ENCODE measurements around the gene IGLL1. TPM values are rescaled to one million over a fixed set of nuclear protein-coding genes. Genes with fewer than 3 reads are reported as not detected.
"Not testable (repeated sequence)": the region's sequence is repeated elsewhere in the genome, so short reads cannot be mapped to it uniquely, and the experiment has no call there.

The IGLL1 gene
- total RNA-seq, 2 experiments from 2014 or later: not detected

DNA sequence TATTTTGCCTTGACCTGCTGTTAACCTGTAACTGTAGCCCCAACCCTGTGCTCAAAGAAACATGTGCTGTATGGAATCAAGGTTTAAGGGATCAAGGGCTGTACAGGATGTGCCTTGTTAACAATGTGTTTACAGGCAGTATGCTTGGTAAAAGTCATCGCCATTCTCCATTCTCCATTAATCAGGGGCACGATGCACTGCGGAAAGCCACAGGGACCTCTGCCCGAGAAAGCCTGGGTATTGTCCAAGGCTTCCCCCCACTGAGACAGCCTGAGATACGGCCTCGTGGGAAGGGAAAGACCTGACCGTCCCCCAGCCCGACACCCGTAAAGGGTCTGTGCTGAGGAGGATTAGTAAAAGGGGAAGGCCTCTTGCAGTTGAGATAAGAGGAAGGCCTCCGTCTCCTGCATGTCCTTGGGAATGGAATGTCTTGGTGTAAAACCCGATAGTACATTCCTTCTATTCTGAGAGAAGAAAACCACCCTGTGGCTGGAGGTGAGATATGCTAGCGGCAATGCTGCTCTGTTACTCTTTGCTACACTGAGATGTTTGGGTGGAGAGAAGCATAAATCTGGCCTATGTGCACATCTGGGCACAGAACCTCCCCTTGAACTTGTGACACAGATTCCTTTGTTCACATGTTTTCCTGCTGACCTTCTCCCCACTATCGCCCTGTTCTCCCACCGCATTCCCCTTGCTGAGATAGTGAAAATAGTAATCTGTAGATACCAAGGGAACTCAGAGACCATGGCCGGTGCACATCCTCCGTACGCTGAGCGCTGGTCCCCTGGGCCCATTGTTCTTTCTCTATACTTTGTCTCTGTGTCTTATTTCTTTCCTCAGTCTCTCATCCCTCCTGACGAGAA is 42.0 kb downstream of the IGLL1 start:
- H4K20me1 ChIP-seq (ENCODE audit: insufficient read depth, low read length); H3K4me2 ChIP-seq (ENCODE audit: low read length); H3K9me3 ChIP-seq (ENCODE audit: low read length); H3K9me2 ChIP-seq (ENCODE audit: insufficient read depth, low read length); DNase-seq (ENCODE audit: low spot score); H3K79me2 ChIP-seq (ENCODE audit: insufficient read depth, low read depth, low read length); BruUV-seq (replicated peaks); H3K36me3 ChIP-seq (ENCODE audit: insufficient read depth, low read length); H2AFZ ChIP-seq (ENCODE audit: low read length); H3K4me3 ChIP-seq (ENCODE audit: low read depth, low read length, poor library complexity, severe bottlenecking); CTCF ChIA-PET (ENCODE audit: unreplicated experiment); H3K27ac ChIP-seq (ENCODE audit: low read depth, low read length, poor library complexity, severe bottlenecking): not testable (repeated sequence)
- POLR2A ChIA-PET: interaction anchor here (0.6 kb wide), 1 partner anchor 161 kb away, joined by 3 read pairs; no protein-coding TSS in a partner anchor
- intact Hi-C loops (cut with micrococcal nuclease; ENCODE audit: unreplicated experiment): loop anchor here (5.0 kb wide), 1 partner anchor 216 kb away; no protein-coding TSS in a partner anchor
- peaks cover 37% of the 10 kb centered on the region for H3K4me1 ChIP-seq (ENCODE audit: insufficient read depth, low read length, poor library complexity, severe bottlenecking)

DNA sequence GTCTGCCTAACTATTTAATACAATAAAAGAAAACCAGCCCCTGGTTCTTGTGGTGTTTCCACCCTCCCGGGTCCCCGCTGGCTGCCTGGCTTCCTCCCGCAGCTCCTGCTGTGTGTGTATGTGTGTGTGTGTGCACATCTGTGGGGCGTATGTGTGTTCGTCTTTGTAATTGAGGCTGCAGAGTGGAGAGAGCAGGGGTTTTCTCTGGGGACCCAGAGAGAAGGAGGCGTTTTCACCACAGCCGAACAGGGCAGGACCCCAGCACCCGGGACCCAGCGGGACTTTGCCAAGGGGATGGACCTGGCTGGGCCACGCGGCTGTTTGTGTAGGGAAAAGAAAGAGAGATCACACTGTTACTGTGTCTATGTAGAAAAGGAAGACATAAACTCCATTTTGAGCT is 42.7 kb downstream of the IGLL1 start:
- POLR2A ChIA-PET: no interaction called here
- no peaks in the 10 kb centered on the region for H3K9me2 ChIP-seq (ENCODE audit: insufficient read depth, low read length)
- no peaks in the 10 kb centered on the region for H3K36me3 ChIP-seq (ENCODE audit: insufficient read depth, low read length)
- H3K27ac ChIP-seq (ENCODE audit: low read depth, low read length, poor library complexity, severe bottlenecking): no peak overlapping the region
- TF ChIP-seq, protein P1, sequence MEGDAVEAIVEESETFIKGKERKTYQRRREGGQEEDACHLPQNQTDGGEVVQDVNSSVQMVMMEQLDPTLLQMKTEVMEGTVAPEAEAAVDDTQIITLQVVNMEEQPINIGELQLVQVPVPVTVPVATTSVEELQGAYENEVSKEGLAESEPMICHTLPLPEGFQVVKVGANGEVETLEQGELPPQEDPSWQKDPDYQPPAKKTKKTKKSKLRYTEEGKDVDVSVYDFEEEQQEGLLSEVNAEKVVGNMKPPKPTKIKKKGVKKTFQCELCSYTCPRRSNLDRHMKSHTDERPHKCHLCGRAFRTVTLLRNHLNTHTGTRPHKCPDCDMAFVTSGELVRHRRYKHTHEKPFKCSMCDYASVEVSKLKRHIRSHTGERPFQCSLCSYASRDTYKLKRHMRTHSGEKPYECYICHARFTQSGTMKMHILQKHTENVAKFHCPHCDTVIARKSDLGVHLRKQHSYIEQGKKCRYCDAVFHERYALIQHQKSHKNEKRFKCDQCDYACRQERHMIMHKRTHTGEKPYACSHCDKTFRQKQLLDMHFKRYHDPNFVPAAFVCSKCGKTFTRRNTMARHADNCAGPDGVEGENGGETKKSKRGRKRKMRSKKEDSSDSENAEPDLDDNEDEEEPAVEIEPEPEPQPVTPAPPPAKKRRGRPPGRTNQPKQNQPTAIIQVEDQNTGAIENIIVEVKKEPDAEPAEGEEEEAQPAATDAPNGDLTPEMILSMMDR (conservative IDR thresholded peaks at IDR 0.05; ENCODE audit: low read length): no peak
- no peak for TF ChIP-seq EZH2phosphoT487 (IDR thresholded peaks at IDR 0.05; ENCODE audit: borderline replicate concordance, low read depth, low read length)
- H3K4me3 ChIP-seq (ENCODE audit: low read depth, low read length, poor library complexity, severe bottlenecking): no peak overlapping the region
- H3K79me2 ChIP-seq (ENCODE audit: insufficient read depth, low read depth, low read length): no peaks in the 10 kb centered on the region
- BruUV-seq (replicated peaks): no TSS peak
- no peaks in the 10 kb centered on the region for H3K9me3 ChIP-seq (ENCODE audit: low read length)
- H2AFZ ChIP-seq (ENCODE audit: low read length): no peak overlapping the region
- DNase-seq (ENCODE audit: low spot score): no peak
- no peaks in the 10 kb centered on the region for H4K20me1 ChIP-seq (ENCODE audit: insufficient read depth, low read length)
- peaks cover 41% of the 10 kb centered on the region for H3K4me1 ChIP-seq (ENCODE audit: insufficient read depth, low read length, poor library complexity, severe bottlenecking)
- intact Hi-C loops (cut with micrococcal nuclease; ENCODE audit: unreplicated experiment): loop anchor here (5.0 kb wide), 1 partner anchor 215 kb away; no protein-coding TSS in a partner anchor
- CTCF ChIA-PET (ENCODE audit: unreplicated experiment): no interaction called here
- H3K4me2 ChIP-seq (ENCODE audit: low read length): no peak overlapping the region

DNA sequence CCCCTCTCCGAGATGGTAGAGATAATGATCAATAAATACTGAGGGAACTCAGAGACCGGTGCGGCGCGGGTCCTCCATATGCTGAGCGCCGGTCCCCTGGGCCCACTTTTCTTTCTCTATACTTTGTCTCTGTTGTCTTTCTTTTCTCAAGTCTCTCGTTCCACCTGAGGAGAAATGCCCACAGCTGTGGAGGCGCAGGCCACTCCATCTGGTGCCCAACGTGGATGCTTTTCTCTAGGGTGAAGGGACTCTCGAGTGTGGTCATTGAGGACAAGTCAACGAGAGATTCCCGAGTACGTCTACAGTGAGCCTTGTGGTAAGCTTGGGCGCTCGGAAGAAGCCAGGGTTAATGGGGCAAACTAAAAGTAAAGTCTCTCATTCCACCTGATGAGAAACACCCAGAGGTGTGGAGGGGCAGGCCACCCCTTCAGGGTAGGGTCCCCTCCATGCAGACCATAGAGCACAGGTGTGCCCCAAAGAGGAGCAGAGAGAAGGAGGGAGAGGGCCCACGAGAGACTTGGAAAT is 43.2 kb downstream of the IGLL1 start:
- TF ChIP-seq, protein P1 (conservative IDR thresholded peaks at IDR 0.05; ENCODE audit: low read length): no peak
- no peak for TF ChIP-seq EZH2phosphoT487 (IDR thresholded peaks at IDR 0.05; ENCODE audit: borderline replicate concordance, low read depth, low read length)
- peak overlapping the region; percentile 80 for H3K27ac ChIP-seq (ENCODE audit: low read depth, low read length, poor library complexity, severe bottlenecking)
- no peaks in the 10 kb centered on the region for H3K9me2 ChIP-seq (ENCODE audit: insufficient read depth, low read length)
- no peaks in the 10 kb centered on the region for H3K36me3 ChIP-seq (ENCODE audit: insufficient read depth, low read length)
- H3K4me1 ChIP-seq (ENCODE audit: insufficient read depth, low read length, poor library complexity, severe bottlenecking): peaks cover 41% of the 10 kb centered on the region
- ChIA-PET POLR2A (no interaction called here), CTCF (ENCODE audit: unreplicated experiment) (no interaction called here)
- H4K20me1 ChIP-seq (ENCODE audit: insufficient read depth, low read length): no peaks in the 10 kb centered on the region
- no peaks in the 10 kb centered on the region for H3K9me3 ChIP-seq (ENCODE audit: low read length)
- no peak overlapping the region for H3K4me3 ChIP-seq (ENCODE audit: low read depth, low read length, poor library complexity, severe bottlenecking)
- intact Hi-C loops (cut with micrococcal nuclease; ENCODE audit: unreplicated experiment): loop anchor here (5.0 kb wide), 1 partner anchor 215 kb away; no protein-coding TSS in a partner anchor
- BruUV-seq (replicated peaks): no TSS peak
- 0 out of 2 replicates have a peak overlapping the region, but pooled peaks have one; percentile 77 for H2AFZ ChIP-seq (ENCODE audit: low read length)
- 0 out of 2 replicates have a peak overlapping the region, but pooled peaks have one; percentile 76 for H3K4me2 ChIP-seq (ENCODE audit: low read length)
- no peaks in the 10 kb centered on the region for H3K79me2 ChIP-seq (ENCODE audit: insufficient read depth, low read depth, low read length)
- no peak for DNase-seq (ENCODE audit: low spot score)

DNA sequence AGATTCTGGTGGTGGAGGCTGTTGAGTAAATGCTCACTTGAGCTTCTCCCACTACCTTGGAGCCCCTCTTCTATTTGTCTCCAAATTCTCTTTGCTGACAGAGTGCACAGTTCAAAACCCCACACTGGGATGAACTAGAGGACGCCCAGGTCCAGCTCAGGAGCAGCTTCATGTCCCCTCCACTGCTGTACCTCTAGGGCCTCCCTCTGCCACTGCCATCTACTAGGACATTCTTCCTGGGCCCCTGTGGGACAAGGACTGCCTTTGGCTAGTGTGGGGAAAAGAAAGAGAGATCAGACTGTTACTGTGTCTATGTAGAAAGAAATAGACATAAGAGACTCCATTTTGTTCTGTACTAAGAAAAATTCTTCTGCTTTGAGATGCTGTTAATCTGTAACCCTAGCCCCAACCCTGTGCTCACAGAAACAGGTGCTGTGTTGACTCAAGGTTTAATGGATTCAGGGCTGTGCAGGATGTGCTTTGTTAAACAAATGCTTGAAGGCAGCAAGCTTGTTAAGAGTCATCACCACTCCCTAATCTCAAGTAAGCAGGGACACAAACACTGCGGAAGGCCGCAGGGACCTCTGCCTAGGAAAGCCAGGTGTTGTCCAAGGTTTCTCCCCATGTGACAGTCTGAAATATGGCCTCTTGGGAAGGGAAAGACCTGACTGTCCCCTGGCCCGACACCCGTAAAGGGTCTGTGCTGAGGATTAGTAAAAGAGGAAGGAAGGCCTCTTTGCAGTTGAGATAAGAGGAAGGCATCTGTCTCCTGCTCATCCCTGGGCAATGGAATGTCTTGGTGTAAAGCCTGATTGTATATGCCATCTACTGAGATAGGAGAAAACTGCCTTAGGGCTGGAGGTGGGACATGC is 44.1 kb downstream of the IGLL1 start:
- H3K4me1 ChIP-seq (ENCODE audit: insufficient read depth, low read length, poor library complexity, severe bottlenecking): peaks cover 41% of the 10 kb centered on the region
- H3K4me3 ChIP-seq (ENCODE audit: low read depth, low read length, poor library complexity, severe bottlenecking): peak overlapping the region; percentile 41
- POLR2A ChIA-PET: interaction anchor here (0.6 kb wide), 1 partner anchor 52 kb away, joined by 3 read pairs; no protein-coding TSS in a partner anchor
- not testable (repeated sequence) for H4K20me1 ChIP-seq (ENCODE audit: insufficient read depth, low read length); H3K9me2 ChIP-seq (ENCODE audit: insufficient read depth, low read length); H3K79me2 ChIP-seq (ENCODE audit: insufficient read depth, low read depth, low read length); BruUV-seq (replicated peaks); H3K36me3 ChIP-seq (ENCODE audit: insufficient read depth, low read length); H3K9me3 ChIP-seq (ENCODE audit: low read length)
- H3K4me2 ChIP-seq (ENCODE audit: low read length): peak overlapping the region; percentile 76
- CTCF ChIA-PET (ENCODE audit: unreplicated experiment): interaction anchor here (0.6 kb wide), 1 partner anchor 31 kb away, joined by 3 read pairs; no protein-coding TSS in a partner anchor
- intact Hi-C loops (cut with micrococcal nuclease; ENCODE audit: unreplicated experiment): loop anchor here (5.0 kb wide), 1 partner anchor 214 kb away; no protein-coding TSS in a partner anchor
- peak; percentile 60 for DNase-seq (ENCODE audit: low spot score)
- H2AFZ ChIP-seq (ENCODE audit: low read length): peak overlapping the region; percentile 77; the same call in 1 of the 2 replicates
- peak overlapping the region; percentile 80 for H3K27ac ChIP-seq (ENCODE audit: low read depth, low read length, poor library complexity, severe bottlenecking)
